NT2/D1 (cell line): ENCODE results near the gene VWC2L.

ENCODE experiments used
- SUZ12 ChIP-seq: IDR thresholded peaks from 2 replicates; pipeline ENCODE4 v1.6.1; 2011; ENCODE audit not compliant: insufficient read length, insufficient read depth; ENCODE audit errors: extremely low read depth
- YY1 ChIP-seq: IDR thresholded peaks from 2 replicates; pipeline ENCODE4 v1.6.1; 2011; ENCODE audit not compliant: insufficient read length, insufficient read depth
- ZNF274 ChIP-seq: IDR thresholded peaks from 2 replicates; pipeline ENCODE4 v1.6.1; 2011; ENCODE audit warnings: mild to moderate bottlenecking, low read depth, low read length

DNA sequence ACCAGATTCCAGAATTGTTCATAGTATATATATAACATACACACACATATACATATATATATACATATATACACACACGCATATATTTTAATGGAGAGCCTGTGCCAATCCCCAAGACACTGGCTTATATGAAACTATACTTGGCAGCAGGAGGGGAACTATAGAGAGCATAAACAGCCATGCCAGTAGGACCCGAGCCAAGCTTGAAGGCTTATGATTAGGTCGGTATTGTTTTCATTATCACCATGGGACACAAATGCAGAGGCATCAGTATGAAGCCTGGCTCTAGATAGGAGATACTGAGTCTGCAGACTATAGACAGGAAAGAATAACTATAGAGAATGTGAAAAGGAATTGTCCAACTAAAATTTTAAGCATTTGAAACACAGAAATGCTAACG is 181.2 kb downstream of the VWC2L start:
- TF ChIP-seq ZNF274 = no peak
- no peak for TF ChIP-seq YY1
- TF ChIP-seq SUZ12 = no peak
